Neural cell (in vitro differentiated cells): ENCODE results near the gene RIOK2. TPM values are rescaled to one million over a fixed set of nuclear protein-coding genes. Genes with fewer than 3 reads are reported as not detected.

Experiments used
- H2AFZ ChIP-seq: fragments of 200-600, 300-800 bp; sonication (generic), shearing (Covaris generic); 2 replicates; pipeline ENCODE4 v1.6.0; 2014; ENCODE audit warnings: low read depth, mild to moderate bottlenecking, antibody characterized with exemption, low read length, moderate library complexity
- H3F3A ChIP-seq: fragments of 200-600 bp; shearing (Covaris generic); 2 replicates; pipeline ENCODE4 v1.6.1; 2016; ENCODE audit warnings: mild to moderate bottlenecking, moderate library complexity, mixed read lengths, antibody characterized with exemption, low read length; ENCODE audit not compliant: insufficient read depth, poor library complexity, severe bottlenecking
- H3K27ac ChIP-seq: fragments of 200-600, 300-800 bp; sonication (generic), shearing (Covaris generic); 2 replicates; pipeline ENCODE4 v1.5.1; 2014; ENCODE audit warnings: mild to moderate bottlenecking, low read length, moderate library complexity
- H3K27me3 ChIP-seq: fragments of 300-800, 200-600 bp; sonication (generic), shearing (Covaris generic); 2 replicates; pipeline ENCODE4 v1.6.0; 2014; ENCODE audit warnings: mild to moderate bottlenecking, low read depth, low read length, moderate library complexity; ENCODE audit not compliant: insufficient read depth
- H3K36me3 ChIP-seq: fragments of 300-800, 200-600 bp; sonication (generic), shearing (Covaris generic); 2 replicates; pipeline ENCODE4 v1.5.1; 2014; ENCODE audit warnings: mild to moderate bottlenecking, antibody characterized with exemption, low read length, moderate library complexity; ENCODE audit not compliant: insufficient read depth
- H3K4me2 ChIP-seq: fragments of 300-800, 200-600 bp; sonication (generic), shearing (Covaris generic); 2 replicates; pipeline ENCODE4 v1.6.0; 2014; ENCODE audit warnings: mild to moderate bottlenecking, low read length
- H3K4me3 ChIP-seq: fragments of 300-800, 200-600 bp; sonication (generic), shearing (Covaris generic); 2 replicates; pipeline ENCODE4 v1.5.1; 2014; ENCODE audit warnings: mild to moderate bottlenecking, low read length, moderate library complexity
- H3K79me2 ChIP-seq: fragments of 200-600 bp; shearing (Covaris generic); replicated peaks from 2 replicates; pipeline ENCODE4 v1.6.0; 2014; ENCODE audit warnings: mild to moderate bottlenecking, low read length, moderate library complexity; ENCODE audit not compliant: insufficient read depth
- H3K9ac ChIP-seq: fragments of 300-800, 200-600 bp; sonication (generic), shearing (Covaris generic); 2 replicates; pipeline ENCODE4 v1.6.1; 2016; ENCODE audit warnings: mild to moderate bottlenecking, low read length, mixed read lengths
- H3K9me2 ChIP-seq: fragments of 200-600 bp; shearing (Covaris generic); 2 replicates; pipeline ENCODE4 v1.6.1; 2016; ENCODE audit warnings: mild to moderate bottlenecking, low read length, mixed read lengths; ENCODE audit not compliant: insufficient read depth
- H3K9me3 ChIP-seq: fragments of 200-600, 300-800 bp; sonication (generic), shearing (Covaris generic); 2 replicates; pipeline ENCODE4 v1.6.1; 2016; ENCODE audit warnings: mild to moderate bottlenecking, mixed run types, low read length, moderate library complexity, mixed read lengths
- H4K20me1 ChIP-seq: fragments of 200-600 bp; shearing (Covaris generic); 2 replicates; pipeline ENCODE4 v1.6.1; 2016; ENCODE audit warnings: mild to moderate bottlenecking, mixed run types; ENCODE audit not compliant: insufficient read depth
- EP300 ChIP-seq: fragments of 450-650 bp; conservative IDR thresholded peaks from 2 replicates; pipeline ENCODE4 v1.6.1; 2014; ENCODE audit warnings: antibody characterized with exemption, mild to moderate bottlenecking, moderate library complexity; ENCODE audit not compliant: poor library complexity, severe bottlenecking
- EZH2 ChIP-seq: fragments of 200-600, 300-800 bp; shearing (Covaris generic), sonication (generic); IDR thresholded peaks from 2 replicates; pipeline ENCODE4 v1.6.1; 2014; ENCODE audit warnings: antibody characterized with exemption, low read length, borderline replicate concordance, mild to moderate bottlenecking; ENCODE audit not compliant: insufficient read depth, poor library complexity, severe bottlenecking
- MXI1 ChIP-seq: fragments of 450-650 bp; conservative IDR thresholded peaks from 2 replicates; pipeline ENCODE4 v1.6.1; 2014; ENCODE audit warnings: antibody characterized with exemption, mild to moderate bottlenecking; ENCODE audit not compliant: poor library complexity, severe bottlenecking
- POLR2AphosphoS5 ChIP-seq: IDR thresholded peaks from 2 replicates; pipeline ENCODE4 v1.6.1; 2012
- RAD21 ChIP-seq: fragments of 450-650 bp; conservative IDR thresholded peaks from 2 replicates; pipeline ENCODE4 v1.6.1; 2014; ENCODE audit warnings: antibody characterized with exemption, mild to moderate bottlenecking, moderate library complexity
- SMC3 ChIP-seq: fragments of 450-650 bp; conservative IDR thresholded peaks from 2 replicates; pipeline ENCODE4 v1.6.1; 2014; ENCODE audit warnings: antibody characterized with exemption, mild to moderate bottlenecking, moderate library complexity; ENCODE audit not compliant: poor library complexity
- TAF1 ChIP-seq: IDR thresholded peaks from 2 replicates; pipeline ENCODE4 v1.6.1; 2012; ENCODE audit warnings: low read depth
- polyA plus RNA-seq: library from polyadenylated mRNA; depleted of rRNA; stranded (reverse); fragments of >200 nt; gene quantifications from 2 replicates; pipeline ENCODE4 v1.2.3, GENCODE V29; 2014
- TF ChIP-seq, protein P1 (sequence below): fragments of 450-650 bp; IDR thresholded peaks from 2 replicates; pipeline ENCODE4 v1.5.1; 2014; ENCODE audit warnings: antibody characterized with exemption, mild to moderate bottlenecking, moderate library complexity; ENCODE audit not compliant: poor library complexity, severe bottlenecking
- TF ChIP-seq, protein P2 (sequence below): IDR thresholded peaks from 2 replicates; pipeline ENCODE4 v1.6.1; 2012; ENCODE audit warnings: borderline replicate concordance

Gene RIOK2
- polyA plus RNA-seq, 1 donor from 2014 or later = 17.4 TPM

DNA sequence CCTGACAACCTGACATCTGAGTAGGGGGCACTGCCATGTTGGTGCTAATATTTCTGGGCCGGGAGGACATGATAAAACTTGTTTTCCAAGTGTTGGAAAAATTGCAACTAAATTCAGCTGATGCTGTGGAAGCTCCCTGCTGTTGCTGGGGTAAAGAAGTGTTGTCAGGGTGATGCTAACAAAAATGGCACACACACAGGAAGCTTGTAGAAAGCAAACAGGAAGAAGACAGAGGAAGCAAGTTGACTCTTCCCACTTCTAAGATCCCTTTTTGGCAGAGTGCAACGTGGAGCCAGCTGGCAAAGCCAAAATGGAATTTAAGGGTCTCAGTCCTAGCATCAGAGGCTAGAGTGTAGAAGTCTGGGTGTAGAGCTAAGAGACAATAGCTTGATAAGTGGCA is 11.3 kb upstream of the RIOK2 start:
- H3K36me3 ChIP-seq = no peaks in the 10 kb centered on the region
- no peaks in the 10 kb centered on the region for H3K79me2 ChIP-seq
- no peak overlapping the region for H3K4me3 ChIP-seq
- TF ChIP-seq RAD21 (no peak), EP300 (no peak), EZH2 (no peak), TAF1 (no peak)
- TF ChIP-seq, protein P1, sequence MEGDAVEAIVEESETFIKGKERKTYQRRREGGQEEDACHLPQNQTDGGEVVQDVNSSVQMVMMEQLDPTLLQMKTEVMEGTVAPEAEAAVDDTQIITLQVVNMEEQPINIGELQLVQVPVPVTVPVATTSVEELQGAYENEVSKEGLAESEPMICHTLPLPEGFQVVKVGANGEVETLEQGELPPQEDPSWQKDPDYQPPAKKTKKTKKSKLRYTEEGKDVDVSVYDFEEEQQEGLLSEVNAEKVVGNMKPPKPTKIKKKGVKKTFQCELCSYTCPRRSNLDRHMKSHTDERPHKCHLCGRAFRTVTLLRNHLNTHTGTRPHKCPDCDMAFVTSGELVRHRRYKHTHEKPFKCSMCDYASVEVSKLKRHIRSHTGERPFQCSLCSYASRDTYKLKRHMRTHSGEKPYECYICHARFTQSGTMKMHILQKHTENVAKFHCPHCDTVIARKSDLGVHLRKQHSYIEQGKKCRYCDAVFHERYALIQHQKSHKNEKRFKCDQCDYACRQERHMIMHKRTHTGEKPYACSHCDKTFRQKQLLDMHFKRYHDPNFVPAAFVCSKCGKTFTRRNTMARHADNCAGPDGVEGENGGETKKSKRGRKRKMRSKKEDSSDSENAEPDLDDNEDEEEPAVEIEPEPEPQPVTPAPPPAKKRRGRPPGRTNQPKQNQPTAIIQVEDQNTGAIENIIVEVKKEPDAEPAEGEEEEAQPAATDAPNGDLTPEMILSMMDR = no peak
- no peak overlapping the region for H3K27ac ChIP-seq
- H3K27me3 ChIP-seq = no peaks in the 10 kb centered on the region
- no peak overlapping the region for H2AFZ ChIP-seq
- H3K9me2 ChIP-seq = no peaks in the 10 kb centered on the region
- H4K20me1 ChIP-seq = no peaks in the 10 kb centered on the region
- H3K9ac ChIP-seq = no peak overlapping the region
- H3K9me3 ChIP-seq = peaks cover 2% of the 10 kb centered on the region
- no peak overlapping the region for H3K4me2 ChIP-seq
- H3F3A ChIP-seq = no peaks in the 10 kb centered on the region

DNA sequence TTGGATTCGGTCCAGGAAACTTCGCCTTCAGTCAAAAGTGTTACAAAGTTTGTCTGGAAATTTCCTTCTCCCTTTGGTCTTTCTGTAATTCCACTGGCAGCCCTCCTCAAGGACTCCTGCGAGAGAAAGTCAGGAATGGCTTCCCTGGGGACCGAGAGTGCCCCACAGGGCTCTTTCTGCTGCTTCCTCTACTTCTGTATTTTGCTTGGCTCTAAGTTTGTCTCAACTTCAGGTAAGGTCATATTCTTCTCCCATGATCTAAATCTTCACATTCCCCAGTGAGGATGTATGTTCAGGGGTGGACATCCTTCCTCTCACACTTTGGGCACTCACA is 10.3 kb upstream of the RIOK2 start:
- no peaks in the 10 kb centered on the region for H3K36me3 ChIP-seq
- H3K27ac ChIP-seq = no peak overlapping the region
- H3K9me3 ChIP-seq = peaks cover 2% of the 10 kb centered on the region
- H3K79me2 ChIP-seq = no peaks in the 10 kb centered on the region
- no peaks in the 10 kb centered on the region for H3K27me3 ChIP-seq
- H3F3A ChIP-seq = no peaks in the 10 kb centered on the region
- no peak overlapping the region for H2AFZ ChIP-seq
- no peak overlapping the region for H3K9ac ChIP-seq
- TF ChIP-seq EZH2 (no peak), MXI1 (no peak), EP300 (no peak), TAF1 (no peak)
- no peaks in the 10 kb centered on the region for H4K20me1 ChIP-seq
- no peaks in the 10 kb centered on the region for H3K9me2 ChIP-seq
- no peak overlapping the region for H3K4me2 ChIP-seq
- no peak overlapping the region for H3K4me3 ChIP-seq

DNA sequence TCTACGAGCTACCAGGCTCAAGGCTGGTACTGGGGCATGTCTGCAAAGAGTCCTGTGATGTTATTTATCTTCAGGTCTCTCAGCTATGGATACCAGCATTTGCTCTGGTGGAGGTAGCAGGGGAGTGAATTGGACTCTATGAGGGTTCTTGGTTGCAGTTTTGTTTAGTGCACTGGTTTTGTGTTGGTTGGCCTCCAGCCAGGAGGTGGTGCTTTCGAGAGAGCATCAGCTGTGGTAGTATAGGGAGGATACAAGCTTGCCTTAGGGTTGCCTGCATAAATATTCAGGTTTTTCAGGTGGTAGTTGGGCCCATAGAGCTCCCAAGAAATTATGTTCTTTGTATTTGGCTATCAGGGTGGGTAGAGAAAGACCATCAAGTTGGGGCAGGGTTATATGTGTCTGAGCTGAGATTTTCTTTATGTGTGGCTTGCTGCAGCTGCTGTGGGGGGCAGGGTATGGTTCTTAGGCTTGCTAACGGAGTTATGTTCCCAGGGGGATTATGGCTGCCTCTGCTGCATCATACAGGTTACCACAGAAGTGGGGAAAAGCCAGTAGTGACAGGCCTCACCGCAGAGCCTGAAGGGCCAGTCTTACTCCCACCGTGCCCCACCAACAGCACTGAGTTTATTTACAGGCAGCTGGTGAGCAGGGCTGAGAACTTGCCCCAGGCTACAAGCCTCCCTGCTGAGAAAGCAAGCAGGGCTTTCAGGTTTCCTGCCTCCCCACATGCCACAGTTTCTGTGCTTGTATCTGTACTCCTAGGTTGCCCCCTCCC is 9.7 kb upstream of the RIOK2 start:
- Histone ChIP-seq H3K9me3 (peaks cover 2% of the 10 kb centered on the region), H3K4me2 (no peak overlapping the region), H2AFZ (no peak overlapping the region), H3K4me3 (no peak overlapping the region), H3K9me2 (no peaks in the 10 kb centered on the region), H3K9ac (no peak overlapping the region), H3K27me3 (no peaks in the 10 kb centered on the region), H3K36me3 (no peaks in the 10 kb centered on the region), H3F3A (no peaks in the 10 kb centered on the region), H3K79me2 (no peaks in the 10 kb centered on the region), H4K20me1 (no peaks in the 10 kb centered on the region), H3K27ac (no peak overlapping the region)
- TF ChIP-seq, protein P1 = no peak
- TF ChIP-seq POLR2AphosphoS5 (no peak), MXI1 (no peak), EZH2 (no peak), EP300 (no peak), RAD21 (no peak), SMC3 (no peak), TAF1 (no peak)
- TF ChIP-seq, protein P2, sequence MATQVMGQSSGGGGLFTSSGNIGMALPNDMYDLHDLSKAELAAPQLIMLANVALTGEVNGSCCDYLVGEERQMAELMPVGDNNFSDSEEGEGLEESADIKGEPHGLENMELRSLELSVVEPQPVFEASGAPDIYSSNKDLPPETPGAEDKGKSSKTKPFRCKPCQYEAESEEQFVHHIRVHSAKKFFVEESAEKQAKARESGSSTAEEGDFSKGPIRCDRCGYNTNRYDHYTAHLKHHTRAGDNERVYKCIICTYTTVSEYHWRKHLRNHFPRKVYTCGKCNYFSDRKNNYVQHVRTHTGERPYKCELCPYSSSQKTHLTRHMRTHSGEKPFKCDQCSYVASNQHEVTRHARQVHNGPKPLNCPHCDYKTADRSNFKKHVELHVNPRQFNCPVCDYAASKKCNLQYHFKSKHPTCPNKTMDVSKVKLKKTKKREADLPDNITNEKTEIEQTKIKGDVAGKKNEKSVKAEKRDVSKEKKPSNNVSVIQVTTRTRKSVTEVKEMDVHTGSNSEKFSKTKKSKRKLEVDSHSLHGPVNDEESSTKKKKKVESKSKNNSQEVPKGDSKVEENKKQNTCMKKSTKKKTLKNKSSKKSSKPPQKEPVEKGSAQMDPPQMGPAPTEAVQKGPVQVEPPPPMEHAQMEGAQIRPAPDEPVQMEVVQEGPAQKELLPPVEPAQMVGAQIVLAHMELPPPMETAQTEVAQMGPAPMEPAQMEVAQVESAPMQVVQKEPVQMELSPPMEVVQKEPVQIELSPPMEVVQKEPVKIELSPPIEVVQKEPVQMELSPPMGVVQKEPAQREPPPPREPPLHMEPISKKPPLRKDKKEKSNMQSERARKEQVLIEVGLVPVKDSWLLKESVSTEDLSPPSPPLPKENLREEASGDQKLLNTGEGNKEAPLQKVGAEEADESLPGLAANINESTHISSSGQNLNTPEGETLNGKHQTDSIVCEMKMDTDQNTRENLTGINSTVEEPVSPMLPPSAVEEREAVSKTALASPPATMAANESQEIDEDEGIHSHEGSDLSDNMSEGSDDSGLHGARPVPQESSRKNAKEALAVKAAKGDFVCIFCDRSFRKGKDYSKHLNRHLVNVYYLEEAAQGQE = no peak
